HEK293T (cell line): ENCODE results near the gene GFI1B.

ENCODE experiments used
- CTBP1 ChIP-seq: fragments of 450-650 bp; IDR thresholded peaks from 2 replicates; pipeline ENCODE4 v1.6.1; 2016; ENCODE audit warnings: borderline replicate concordance
- L3MBTL2 ChIP-seq: fragments of 450-650 bp; conservative IDR thresholded peaks from 2 replicates; pipeline ENCODE4 v1.6.1; 2016; ENCODE audit warnings: mild to moderate bottlenecking
- NFRKB ChIP-seq: fragments of 450-650 bp; IDR thresholded peaks from 2 replicates; pipeline ENCODE4 v1.6.1; 2016; ENCODE audit warnings: mild to moderate bottlenecking, moderate library complexity

- TF ChIP-seq CTBP1 = no peak
- no peak for TF ChIP-seq L3MBTL2
- TF ChIP-seq NFRKB = no peak
These were observed 44.8 kb downstream of the GFI1B start for GRCh38 chr9:133023117-133023890.
